HG03520 (cell line): ENCODE results near the gene ZW10.
"Not testable (repeated sequence)": the region's sequence is repeated elsewhere in the genome, so short reads cannot be mapped to it uniquely, and the experiment has no call there.

Source experiments
- ATAC-seq: cut with Tn5 transposase; IDR thresholded peaks from one replicate; pipeline ENCODE4 v1.9.1; 2021; ENCODE audit warnings: mild to moderate bottlenecking, moderate library complexity; ENCODE audit not compliant: unreplicated experiment

The ZW10 gene

GRCh38 chr11:113705871-113706655 is 67.4 kb downstream of the ZW10 start, which contains the start of gene TMPRSS5:
TMPRSS5 (minus strand) TSS chr11:113706308; CDS start chr11:113706224, 84 bp downstream.
- no peak for ATAC-seq

GRCh38 chr11:113703551-113703950 is 69.9 kb downstream of the ZW10 start:
- ATAC-seq = not testable (repeated sequence)

- no peak for ATAC-seq
Measured at GRCh38 chr11:113701491-113701890, 72.0 kb downstream of the ZW10 start.

GRCh38 chr11:113698515-113698914 is 75.0 kb downstream of the ZW10 start:
- no peak for ATAC-seq

- ATAC-seq = no peak
Measured at GRCh38 chr11:113697756-113698407, 75.6 kb downstream of the ZW10 start.

- no peak for ATAC-seq
Measured at GRCh38 chr11:113697111-113697510, 76.4 kb downstream of the ZW10 start.

GRCh38 chr11:113695207-113695606 is 78.3 kb downstream of the ZW10 start:
- no peak for ATAC-seq

GRCh38 chr11:113694390-113694789 is 79.1 kb downstream of the ZW10 start:
- no peak for ATAC-seq

- ATAC-seq = no peak
Measured at GRCh38 chr11:113693030-113693429, 80.5 kb downstream of the ZW10 start.

GRCh38 chr11:113690619-113691569 is 82.6 kb downstream of the ZW10 start:
- ATAC-seq = no peak

- ATAC-seq = no peak
Measured at GRCh38 chr11:113689768-113690618, 83.5 kb downstream of the ZW10 start.

GRCh38 chr11:113685654-113686359 is 87.7 kb downstream of the ZW10 start:
- ATAC-seq = no peak

- no peak for ATAC-seq
Measured at GRCh38 chr11:113684496-113684895, 89.0 kb downstream of the ZW10 start.

GRCh38 chr11:113683481-113684046 is 89.9 kb downstream of the ZW10 start:
- ATAC-seq = no peak
